Stimulated activated naive CD8-positive, alpha-beta T cell treated with anti-CD3 and anti-CD28 coated beads, Interleukin-15, amount 100 ng/mL, for 72 hours (primary cell): ENCODE measurements around the gene ST7.

Experiments
- ATAC-seq: fragments of 150-1000 bp; cut with Tn5 transposase; 2 replicates; pipeline ENCODE4 v1.10.0; 2021; ENCODE audit warnings: mild to moderate bottlenecking, moderate library complexity
- DNase-seq, 2 donors: peaks; one replicate each; pipeline ENCODE4 v3.0.0; 2021 to 2022
- H3K27ac Mint-ChIP-seq, 2 donors: one replicate each; pipeline ENCODE4 v1.8.0; 2022; ENCODE audit warnings: mild to moderate bottlenecking in 2 of 2, mixed read lengths in 2 of 2, moderate library complexity in 2 of 2
- H3K27me3 Mint-ChIP-seq: one replicate; pipeline ENCODE4 v1.8.0; 2022; ENCODE audit warnings: mixed read lengths
- H3K4me1 Mint-ChIP-seq: one replicate; pipeline ENCODE4 v1.8.0; 2022; ENCODE audit warnings: mild to moderate bottlenecking, mixed read lengths
- H3K4me3 Mint-ChIP-seq, 2 donors: one replicate each; pipeline ENCODE4 v1.8.0; 2022; ENCODE audit warnings: mild to moderate bottlenecking in 2 of 2, mixed read lengths in 2 of 2, moderate library complexity in 1 of 2
- H3K9me3 Mint-ChIP-seq, 2 donors: one replicate each; pipeline ENCODE4 v1.8.0; 2022; ENCODE audit warnings: mixed read lengths in 2 of 2

The ST7 gene

GRCh38 chr7:117041822-117042221 lies 88.5 kb downstream of the ST7 start:
- Mint-ChIP-seq H3K27ac (no peak overlapping the region), H3K4me3 (no peak overlapping the region), H3K9me3 (no peaks in the 10 kb centered on the region), H3K4me1 (peaks cover 15% of the 10 kb centered on the region), H3K27me3 (no peaks in the 10 kb centered on the region)
- DNase-seq (no peak), ATAC-seq (no peak)

- H3K27ac Mint-ChIP-seq: no peak overlapping the region
- H3K9me3 Mint-ChIP-seq: no peaks in the 10 kb centered on the region
- peaks cover 21% of the 10 kb centered on the region for H3K4me1 Mint-ChIP-seq
- ATAC-seq (no peak), DNase-seq (no peak)
- H3K4me3 Mint-ChIP-seq: no peak overlapping the region
- no peaks in the 10 kb centered on the region for H3K27me3 Mint-ChIP-seq
These were observed 90.0 kb downstream of the ST7 start for GRCh38 chr7:117043108-117043825.

GRCh38 chr7:117044664-117045063 lies 91.4 kb downstream of the ST7 start:
- ATAC-seq (no peak), DNase-seq (no peak)
- Mint-ChIP-seq H3K27me3 (no peaks in the 10 kb centered on the region), H3K4me1 (peaks cover 35% of the 10 kb centered on the region), H3K27ac (no peak overlapping the region), H3K4me3 (no peak overlapping the region), H3K9me3 (no peaks in the 10 kb centered on the region)

GRCh38 chr7:117045927-117046710 lies 92.8 kb downstream of the ST7 start:
- no peak overlapping the region for H3K4me3 Mint-ChIP-seq
- DNase-seq: no peak
- H3K27me3 Mint-ChIP-seq: no peaks in the 10 kb centered on the region
- no peak for ATAC-seq
- no peaks in the 10 kb centered on the region for H3K9me3 Mint-ChIP-seq
- peaks cover 33% of the 10 kb centered on the region for H3K4me1 Mint-ChIP-seq
- no peak overlapping the region for H3K27ac Mint-ChIP-seq

GRCh38 chr7:117047496-117047895 lies 94.2 kb downstream of the ST7 start:
- H3K4me1 Mint-ChIP-seq: peaks cover 42% of the 10 kb centered on the region
- H3K27me3 Mint-ChIP-seq: no peaks in the 10 kb centered on the region
- ATAC-seq: no peak
- no peak for DNase-seq
- no peaks in the 10 kb centered on the region for H3K9me3 Mint-ChIP-seq
- no peak overlapping the region for H3K4me3 Mint-ChIP-seq
- no peak overlapping the region for H3K27ac Mint-ChIP-seq

- DNase-seq (no peak), ATAC-seq (peak; percentile 42)
- H3K27ac Mint-ChIP-seq: peak overlapping the region; percentile 64 to 90
- H3K4me3 Mint-ChIP-seq: peak overlapping the region; percentile 64 to 75
- no peaks in the 10 kb centered on the region for H3K27me3 Mint-ChIP-seq
- H3K9me3 Mint-ChIP-seq: no peaks in the 10 kb centered on the region
- peaks cover 42% of the 10 kb centered on the region for H3K4me1 Mint-ChIP-seq
These were observed 95.0 kb downstream of the ST7 start for GRCh38 chr7:117048114-117048866.

- peak overlapping the region; percentile 64 to 93 for H3K27ac Mint-ChIP-seq
- ATAC-seq (peak; percentile 28), DNase-seq (no peak)
- H3K4me3 Mint-ChIP-seq: peak overlapping the region; percentile 64 to 75
- no peaks in the 10 kb centered on the region for H3K9me3 Mint-ChIP-seq
- no peaks in the 10 kb centered on the region for H3K27me3 Mint-ChIP-seq
- peaks cover 38% of the 10 kb centered on the region for H3K4me1 Mint-ChIP-seq
These were observed 95.6 kb downstream of the ST7 start for GRCh38 chr7:117048882-117049281.

- ATAC-seq (no peak), DNase-seq (no peak)
- no peaks in the 10 kb centered on the region for H3K9me3 Mint-ChIP-seq
- H3K4me1 Mint-ChIP-seq: peaks cover 43% of the 10 kb centered on the region
- H3K27ac Mint-ChIP-seq: peak overlapping the region in 1 of 2 donors; percentile 22
- no peak overlapping the region for H3K4me3 Mint-ChIP-seq
- H3K27me3 Mint-ChIP-seq: no peaks in the 10 kb centered on the region
These were observed 98.5 kb downstream of the ST7 start for GRCh38 chr7:117051808-117052207.

GRCh38 chr7:117053432-117053831 lies 100.1 kb downstream of the ST7 start:
- Mint-ChIP-seq H3K27ac (no peak overlapping the region), H3K9me3 (no peaks in the 10 kb centered on the region), H3K4me3 (no peak overlapping the region), H3K4me1 (peaks cover 32% of the 10 kb centered on the region), H3K27me3 (peaks cover under 1% of the 10 kb centered on the region)
- DNase-seq: no peak
- ATAC-seq: no peak

GRCh38 chr7:117061751-117062150 lies 108.5 kb downstream of the ST7 start:
- Mint-ChIP-seq H3K27me3 (peaks cover 7% of the 10 kb centered on the region), H3K9me3 (no peaks in the 10 kb centered on the region), H3K4me3 (no peak overlapping the region), H3K4me1 (peaks cover 9% of the 10 kb centered on the region), H3K27ac (no peak overlapping the region)
- no peak for DNase-seq
- no peak for ATAC-seq

GRCh38 chr7:117062300-117062699 lies 109.0 kb downstream of the ST7 start:
- DNase-seq: no peak
- no peak overlapping the region for H3K4me3 Mint-ChIP-seq
- peaks cover 14% of the 10 kb centered on the region for H3K4me1 Mint-ChIP-seq
- ATAC-seq: no peak
- H3K9me3 Mint-ChIP-seq: no peaks in the 10 kb centered on the region
- peaks cover 7% of the 10 kb centered on the region for H3K27me3 Mint-ChIP-seq
- no peak overlapping the region for H3K27ac Mint-ChIP-seq

GRCh38 chr7:117064688-117065087 lies 111.4 kb downstream of the ST7 start:
- peaks cover 28% of the 10 kb centered on the region for H3K4me1 Mint-ChIP-seq
- no peaks in the 10 kb centered on the region for H3K27me3 Mint-ChIP-seq
- no peaks in the 10 kb centered on the region for H3K9me3 Mint-ChIP-seq
- ATAC-seq (no peak), DNase-seq (no peak)
- no peak overlapping the region for H3K4me3 Mint-ChIP-seq
- H3K27ac Mint-ChIP-seq: no peak overlapping the region

GRCh38 chr7:117065571-117066150 lies 112.4 kb downstream of the ST7 start:
- no peaks in the 10 kb centered on the region for H3K9me3 Mint-ChIP-seq
- no peaks in the 10 kb centered on the region for H3K27me3 Mint-ChIP-seq
- no peak overlapping the region for H3K4me3 Mint-ChIP-seq
- no peak for DNase-seq
- H3K27ac Mint-ChIP-seq: no peak overlapping the region
- no peak for ATAC-seq
- peaks cover 28% of the 10 kb centered on the region for H3K4me1 Mint-ChIP-seq

GRCh38 chr7:117066668-117067067 lies 113.4 kb downstream of the ST7 start:
- DNase-seq (no peak), ATAC-seq (peak; percentile 64)
- Mint-ChIP-seq H3K27me3 (no peaks in the 10 kb centered on the region), H3K4me1 (peaks cover 28% of the 10 kb centered on the region), H3K9me3 (no peaks in the 10 kb centered on the region), H3K4me3 (no peak overlapping the region), H3K27ac (no peak overlapping the region)

- H3K4me3 Mint-ChIP-seq: no peak overlapping the region
- H3K9me3 Mint-ChIP-seq: no peaks in the 10 kb centered on the region
- DNase-seq (no peak), ATAC-seq (no peak)
- peaks cover 32% of the 10 kb centered on the region for H3K4me1 Mint-ChIP-seq
- H3K27ac Mint-ChIP-seq: no peak overlapping the region
- no peaks in the 10 kb centered on the region for H3K27me3 Mint-ChIP-seq
These were observed 114.0 kb downstream of the ST7 start for GRCh38 chr7:117067340-117067739.
